K562 (cell line): ENCODE results near the gene CCDC192.

Experiments used
- CREM ChIP-seq: IDR thresholded peaks from 2 replicates; pipeline ENCODE4 v1.6.1; 2014; ENCODE audit warnings: antibody characterized with exemption, low read depth
- CTCF ChIP-seq, 3 experiments: IDR thresholded peaks in 2 of 3; conservative IDR thresholded peaks in 1 of 3; 2 replicates each; pipeline ENCODE4 v1.5.1; 2011 to 2012; ENCODE audit warnings: low read length in 3 of 3, mild to moderate bottlenecking in 3 of 3, control low read depth in 2 of 3, improper control_type of control experiment in 1 of 3, inconsistent platforms in 1 of 3, low read depth in 1 of 3, mixed read lengths in 1 of 3, moderate library complexity in 1 of 3; ENCODE audit not compliant: insufficient read depth in 2 of 3
- MYNN ChIP-seq, 2 experiments: sonication (generic); formaldehyde crosslinking in 1 of 2; IDR thresholded peaks; 2 replicates each; pipeline versions ENCODE4 v1.5.0 to v1.6.1; 2016 to 2020; ENCODE audit warnings: antibody characterized with exemption in 1 of 2, missing genetic modification reagents in 1 of 2
- NBN ChIP-seq: fragments of 450-650 bp; IDR thresholded peaks from 2 replicates; pipeline ENCODE4 v1.6.1; 2016; ENCODE audit warnings: low read depth, mild to moderate bottlenecking
- NFIC ChIP-seq: fragments of 450-650 bp; IDR thresholded peaks from 2 replicates; pipeline ENCODE4 v1.6.1; 2017; ENCODE audit warnings: mild to moderate bottlenecking, inconsistent platforms
- RFX5 ChIP-seq: IDR thresholded peaks from 2 replicates; pipeline ENCODE4 v1.6.1; 2011; ENCODE audit warnings: low read depth, mild to moderate bottlenecking, improper control_type of control experiment, low read length
- RFX7 ChIP-seq: fragments of 250-450 bp; sonication (Bioruptor Pico); IDR thresholded peaks from 2 replicates; pipeline ENCODE4 v1.5.1; 2021; ENCODE audit warnings: mild to moderate bottlenecking
- SMARCA5 ChIP-seq: fragments of 450-650 bp; IDR thresholded peaks from 2 replicates; pipeline ENCODE4 v1.6.1; 2016
- TAF1 ChIP-seq: IDR thresholded peaks from 2 replicates; pipeline ENCODE4 v1.6.1; 2011; ENCODE audit warnings: mild to moderate bottlenecking, low read length, moderate library complexity; ENCODE audit not compliant: insufficient read depth, control insufficient read depth, severe bottlenecking; ENCODE audit errors: extremely low read depth
- WHSC1 ChIP-seq: IDR thresholded peaks from one replicate; pipeline ENCODE4 v1.6.1; 2012; ENCODE audit warnings: low read length, control low read depth, inconsistent platforms
- TF ChIP-seq, protein P1 (sequence below): sonication (generic); formaldehyde crosslinking; IDR thresholded peaks from 2 replicates; pipeline ENCODE4 v1.8.1; 2023; ENCODE audit warnings: mild to moderate bottlenecking, missing genetic modification reagents

GRCh38 chr5:127957183-127957582 lies 254.0 kb downstream of the CCDC192 start:
- TF ChIP-seq NBN (no peak), RFX7 (CRISPR knock-in tag) (no peak), RFX5 (no peak), CREM (no peak), CTCF (IDR thresholded peaks at IDR 0.05 in 2 of 3, conservative IDR thresholded peaks at IDR 0.05 in 1 of 3; ENCODE audit: insufficient read depth in 2 of 3, low read depth in 1 of 3, low read length in 3 of 3) (no peak), TAF1 (no peak), WHSC1 (no peak), NFIC (no peak), SMARCA5 (no peak), MYNN (IDR thresholded peaks at IDR 0.05) (no peak), MYNN (CRISPR knock-in tag; IDR thresholded peaks at IDR 0.05) (no peak)
- TF ChIP-seq, protein P1, sequence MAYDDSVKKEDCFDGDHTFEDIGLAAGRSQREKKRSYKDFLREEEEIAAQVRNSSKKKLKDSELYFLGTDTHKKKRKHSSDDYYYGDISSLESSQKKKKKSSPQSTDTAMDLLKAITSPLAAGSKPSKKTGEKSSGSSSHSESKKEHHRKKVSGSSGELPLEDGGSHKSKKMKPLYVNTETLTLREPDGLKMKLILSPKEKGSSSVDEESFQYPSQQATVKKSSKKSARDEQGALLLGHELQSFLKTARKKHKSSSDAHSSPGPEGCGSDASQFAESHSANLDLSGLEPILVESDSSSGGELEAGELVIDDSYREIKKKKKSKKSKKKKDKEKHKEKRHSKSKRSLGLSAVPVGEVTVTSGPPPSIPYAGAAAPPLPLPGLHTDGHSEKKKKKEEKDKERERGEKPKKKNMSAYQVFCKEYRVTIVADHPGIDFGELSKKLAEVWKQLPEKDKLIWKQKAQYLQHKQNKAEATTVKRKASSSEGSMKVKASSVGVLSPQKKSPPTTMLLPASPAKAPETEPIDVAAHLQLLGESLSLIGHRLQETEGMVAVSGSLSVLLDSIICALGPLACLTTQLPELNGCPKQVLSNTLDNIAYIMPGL, result no peak
